ENCODE data around the gene GNPDA1. TPM values are rescaled to one million over a fixed set of nuclear protein-coding genes. Genes with fewer than 3 reads are reported as not detected.

Gene GNPDA1
- total and polyA plus RNA-seq, 2 of the 8 experiments (the other 6 are each of a cell fraction or from before 2014, with no cell fraction given): 33.0 to 94.3 TPM

GRCh38 chr5:141973871-141974595, 38.8 kb downstream of the GNPDA1 start:
- no peaks in the 10 kb centered on the region for H3K9me3 ChIP-seq (ENCODE audit: insufficient read depth in 2 of 2, low read depth in 1 of 2, low read length in 1 of 2)
- TF ChIP-seq EP300 (IDR thresholded peaks at IDR 0.05; ENCODE audit: borderline replicate concordance in 1 of 2, low read depth in 2 of 2, low read length in 2 of 2): no peak
- no peak overlapping the region for H3K23ac ChIP-seq (ENCODE audit: insufficient read length)
- H3K27ac ChIP-seq (ENCODE audit: low read depth, low read length): no peak overlapping the region
- no peak overlapping the region for H3K56ac ChIP-seq (replicated peaks; ENCODE audit: insufficient read length, low read depth, low read length)
- FAIRE-seq (no peak), DNase-seq (ENCODE audit: low read depth in 1 of 2, low spot score in 2 of 2) (no peak)
- H4K8ac ChIP-seq (ENCODE audit: extremely low read depth, insufficient read depth, low read length): no peak overlapping the region
- H3K18ac ChIP-seq (ENCODE audit: extremely low read depth, low read length): no peak overlapping the region
- H3K4me1 ChIP-seq (replicated peaks in 1 of 4; ENCODE audit: control insufficient read depth in 3 of 4, insufficient read depth in 4 of 4, low read length in 3 of 4): peaks cover 0 to 5% (median 2%) of the 10 kb centered on the region in 4 experiments; a peak in 3 of 7 replicates
- H3K4me3 ChIP-seq (ENCODE audit: extremely low read depth in 1 of 4, insufficient read depth in 2 of 4, low read depth in 3 of 4, low read length in 4 of 4): no peak overlapping the region
- no peaks in the 10 kb centered on the region for H3K27me3 ChIP-seq (replicated peaks in 1 of 4; ENCODE audit: control insufficient read depth in 3 of 4, extremely low read depth in 1 of 4, insufficient read depth in 3 of 4, low read length in 3 of 4)
- H3K4me2 ChIP-seq (ENCODE audit: insufficient read depth in 1 of 2, low read depth in 2 of 2, low read length in 2 of 2): no peak overlapping the region
- H3K79me2 ChIP-seq (ENCODE audit: control insufficient read depth in 1 of 2, insufficient read depth in 2 of 2, low read length in 2 of 2): no peaks in the 10 kb centered on the region
- peaks cover 5% of the 10 kb centered on the region for H3K23me2 ChIP-seq (ENCODE audit: low read depth, low read length)
- no peak overlapping the region for H3K9ac ChIP-seq (replicated peaks in 1 of 4; ENCODE audit: extremely low read depth in 1 of 4, low read depth in 3 of 4, low read length in 3 of 4)
- peaks cover 0 to 22% (median 10%) of the 10 kb centered on the region in 4 experiments; a peak in 5 of 8 replicates for H3K36me3 ChIP-seq (ENCODE audit: control insufficient read depth in 2 of 4, insufficient read depth in 4 of 4, low read length in 3 of 4)
- H2AK5ac ChIP-seq (ENCODE audit: low read depth, low read length): no peak overlapping the region
- H3K4ac ChIP-seq (replicated peaks; ENCODE audit: insufficient read length, low read depth, low read length): no peak overlapping the region
- H2AFZ ChIP-seq (ENCODE audit: low read length): no peak overlapping the region
- H2BK120ac ChIP-seq (replicated peaks; ENCODE audit: low read depth, low read length): no peak overlapping the region
- ChIA-PET CTCF (ENCODE audit: partially characterized antibody) (interaction anchor here (6.0 kb wide), 1 partner anchor 16 kb away, joined by 40 read pairs; no protein-coding TSS in a partner anchor), POLR2A (ENCODE audit: partially characterized antibody) (no interaction called here)
- no peak overlapping the region for H2BK20ac ChIP-seq (ENCODE audit: low read length)
- H3K79me1 ChIP-seq (ENCODE audit: low read depth, low read length): no peaks in the 10 kb centered on the region
- H4K91ac ChIP-seq (replicated peaks; ENCODE audit: insufficient read length, low read length): no peak overlapping the region
- no peak overlapping the region for H4K5ac ChIP-seq (ENCODE audit: insufficient read length, low read depth, low read length)
- H2BK12ac ChIP-seq (ENCODE audit: low read depth, low read length): no peak overlapping the region
- H3K14ac ChIP-seq (ENCODE audit: insufficient read length): no peak overlapping the region
- no peaks in the 10 kb centered on the region for H4K20me1 ChIP-seq (replicated peaks in 1 of 2; ENCODE audit: control insufficient read depth in 1 of 2, insufficient read depth in 2 of 2, low read length in 2 of 2)
- H2BK5ac ChIP-seq (ENCODE audit: low read depth, low read length): no peak overlapping the region
- no peak overlapping the region for H2BK15ac ChIP-seq (ENCODE audit: low read length)
- 87% methylated on average over 1 of the region's 1 CpG; no CpG with 5 or more reads in 1 of the 2 experiments for WGBS, 2 experiments (ENCODE audit: extremely low coverage in 1 of 2, insufficient coverage in 1 of 2, insufficient read length in 1 of 2, insufficient replicate concordance in 2 of 2, low coverage in 1 of 2, low lambda C conversion rate in 2 of 2, missing lambda C conversion rate in 1 of 2)

Data from H1 (cell line).